Fibroblast of skin of abdomen (primary cell): Measurements from ENCODE around the gene PWWP2B.

ENCODE experiments used
- DNase-seq: peaks from one replicate; pipeline ENCODE4 v3.0.0-alpha.2; 2013

PWWP2B gene

GRCh38 chr10:132448248-132448731, 51.3 kb downstream of the PWWP2B start:
- no peak for DNase-seq

DNA sequence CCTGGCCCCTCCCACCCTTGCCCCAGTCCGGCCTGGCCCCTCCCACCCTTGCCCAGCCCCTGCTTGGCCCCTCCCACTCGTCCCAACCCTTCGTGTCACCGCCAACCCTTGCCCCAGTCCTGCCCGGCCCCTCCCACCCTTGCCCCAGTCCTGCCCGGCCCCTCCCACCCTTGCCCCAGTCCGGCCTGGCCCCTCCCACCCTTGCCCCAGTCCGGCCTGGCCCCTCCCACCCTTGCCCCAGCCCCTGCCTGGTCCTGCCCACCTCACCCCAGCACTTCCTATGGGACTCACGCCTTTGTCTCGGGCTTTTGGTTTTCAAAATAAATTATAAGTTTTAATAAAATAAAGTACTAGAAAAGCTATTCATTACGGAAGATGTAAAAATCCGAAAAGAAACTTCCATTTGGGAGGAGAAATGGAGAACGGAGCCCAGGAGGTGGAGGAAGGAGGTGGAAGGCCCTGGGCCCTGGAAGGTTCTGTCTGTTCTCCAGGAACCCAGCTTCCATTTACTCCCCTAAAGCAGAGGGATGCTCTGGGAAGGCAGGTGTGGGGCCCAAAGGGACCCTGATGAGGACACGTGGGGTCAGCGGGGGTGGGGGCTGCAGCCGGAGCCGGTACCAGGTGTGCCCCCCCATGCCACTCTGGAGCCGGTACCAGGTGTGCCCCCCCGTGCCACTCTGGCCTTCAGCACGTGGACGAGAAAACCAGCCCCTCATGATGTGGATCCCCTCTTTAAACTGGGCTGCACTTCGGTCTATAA, 52.2 kb downstream of the PWWP2B start:
- no peak for DNase-seq

GRCh38 chr10:132449811-132450181, 52.8 kb downstream of the PWWP2B start:
- no peak for DNase-seq

GRCh38 chr10:132450466-132450824, 53.4 kb downstream of the PWWP2B start:
- no peak for DNase-seq

DNA sequence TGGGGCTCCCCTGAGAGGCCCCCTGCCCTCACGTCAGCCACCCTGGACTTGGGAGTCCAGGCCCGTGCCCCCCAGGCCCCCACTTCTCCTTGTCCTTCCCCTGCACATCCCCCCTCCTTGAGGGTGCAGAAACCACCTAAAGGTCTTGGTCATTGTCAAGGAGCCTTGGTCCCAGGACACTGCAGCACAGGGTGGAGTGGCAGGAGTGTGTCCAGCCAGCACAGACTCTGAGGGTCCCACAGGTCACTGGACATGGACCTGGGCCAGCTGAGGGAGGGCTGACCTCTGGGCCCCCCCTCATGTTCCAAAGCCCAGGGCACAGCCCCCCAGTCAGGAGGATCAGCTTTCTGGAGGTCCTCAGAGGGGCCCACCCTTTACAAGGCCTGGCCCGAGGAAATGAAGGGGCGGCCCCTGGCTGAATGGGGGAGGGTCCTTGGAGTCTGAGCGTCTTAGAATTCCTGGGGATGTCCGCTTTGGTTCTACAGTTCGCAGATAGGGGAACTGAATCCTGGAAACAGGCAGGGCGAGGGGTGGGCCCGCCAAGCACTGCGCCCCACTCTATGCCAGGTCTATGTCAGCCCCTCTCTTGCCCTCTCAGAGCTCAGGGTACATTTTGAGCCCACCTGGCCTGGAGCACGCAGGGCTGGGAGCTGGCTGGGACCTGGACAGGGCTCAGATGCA, 54.0 kb downstream of the PWWP2B start:
- no peak for DNase-seq

DNA sequence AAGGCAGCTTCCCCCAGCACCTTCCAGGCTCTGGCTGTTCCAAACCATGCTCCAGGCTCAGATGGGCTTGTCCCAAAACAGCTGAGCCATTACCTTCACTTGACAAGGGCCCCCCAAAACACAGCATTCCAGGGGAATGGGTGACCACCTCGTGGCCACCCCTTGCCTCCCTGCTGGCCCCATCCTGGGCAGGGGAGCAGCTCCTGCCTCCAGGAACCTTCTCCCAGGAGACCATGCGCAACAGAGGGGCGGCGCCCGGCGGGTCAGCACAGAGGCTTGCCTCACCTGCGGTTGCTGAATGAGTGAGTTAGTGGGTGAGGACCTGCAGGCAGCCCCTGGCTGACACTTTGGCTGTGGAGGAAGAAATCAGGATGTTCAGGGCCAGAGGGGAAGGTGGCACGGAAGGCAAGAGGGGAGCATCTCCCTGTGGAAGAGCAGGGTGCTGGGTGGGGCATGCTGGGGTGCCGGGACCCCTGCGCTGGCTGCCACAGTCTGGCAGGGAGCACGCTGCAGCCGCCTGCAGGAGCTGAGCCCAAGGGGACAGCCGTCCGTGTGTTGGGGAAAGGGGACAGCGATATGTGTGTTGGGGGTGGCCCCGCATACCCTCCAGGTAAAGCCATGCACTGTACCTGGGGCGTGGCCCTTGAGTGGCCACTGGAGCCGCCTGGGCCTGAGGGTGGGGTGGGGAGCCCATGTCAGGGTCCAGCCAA, 54.7 kb downstream of the PWWP2B start:
- DNase-seq = no peak

GRCh38 chr10:132452216-132452650, 55.2 kb downstream of the PWWP2B start:
- DNase-seq = no peak

DNA sequence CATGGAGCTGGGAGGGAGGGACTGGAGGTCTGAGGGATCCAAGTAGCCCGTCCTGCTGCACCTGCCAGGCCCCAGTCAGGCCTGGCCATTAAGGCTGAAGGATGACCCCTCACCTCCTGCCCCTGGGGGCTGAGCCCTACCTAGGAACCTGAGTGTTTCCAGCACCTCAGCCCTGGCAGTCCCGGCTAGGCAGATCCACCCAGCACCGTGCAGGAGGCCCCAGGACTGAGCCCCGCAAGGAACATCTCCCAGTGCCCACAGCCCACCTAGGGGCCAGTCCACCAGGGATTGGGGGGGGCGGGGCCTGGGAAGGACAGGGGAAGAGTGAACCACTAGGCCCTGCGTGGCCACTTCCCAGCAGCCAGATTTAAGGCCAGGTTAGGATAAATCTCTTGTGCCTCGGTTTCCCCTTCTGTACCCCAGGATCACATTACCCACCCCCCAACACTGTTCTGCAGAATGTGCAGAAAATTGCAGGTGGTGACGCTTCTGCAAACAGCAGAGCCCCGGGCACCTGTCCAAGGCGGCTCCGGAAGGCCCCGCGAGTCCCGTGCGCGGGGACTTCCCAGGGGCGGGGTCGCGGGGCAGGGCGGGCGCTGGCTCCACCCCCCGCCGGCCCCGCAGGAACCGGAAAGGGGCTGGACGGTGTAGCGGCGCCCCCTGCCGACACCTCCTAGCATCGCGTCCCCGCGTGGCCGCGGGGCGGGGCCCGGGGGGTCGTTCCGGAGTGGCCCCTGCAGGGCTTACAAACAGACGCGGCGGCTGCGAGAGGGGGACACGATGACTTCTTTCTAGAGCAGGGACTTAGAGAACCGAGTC, 55.9 kb downstream of the PWWP2B start:
- DNase-seq = peak; percentile 54

- DNase-seq = no peak
Observed at GRCh38 chr10:132453470-132453861, 56.5 kb downstream of the PWWP2B start.

- no peak for DNase-seq
Observed at GRCh38 chr10:132454296-132455198, 57.5 kb downstream of the PWWP2B start.

DNA sequence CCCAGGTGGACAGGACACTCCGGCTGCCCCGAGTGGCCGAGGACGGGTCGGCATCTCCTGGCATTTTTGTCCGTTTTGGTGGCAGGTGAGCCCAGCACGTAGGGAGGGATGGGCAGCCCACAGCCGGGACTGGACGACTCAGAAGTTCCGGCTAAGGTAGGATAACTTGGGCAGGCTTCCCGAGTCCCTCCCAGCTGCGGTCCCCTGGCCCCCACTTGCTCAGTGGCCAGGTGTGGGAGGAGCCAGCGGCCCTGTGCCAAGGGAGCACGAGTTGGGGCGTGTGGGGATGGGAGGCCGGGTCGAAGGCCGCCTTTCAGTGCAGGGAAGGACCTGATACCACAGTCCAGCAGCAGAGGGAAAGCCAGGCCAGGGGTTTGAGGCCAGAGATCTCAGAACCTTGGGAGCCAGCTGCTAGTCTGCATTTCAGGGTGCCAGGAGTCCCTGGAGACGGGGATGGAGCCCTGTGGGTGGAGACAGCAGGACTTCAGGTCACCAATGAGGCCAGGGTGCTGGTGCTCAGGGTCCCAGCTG, 58.5 kb downstream of the PWWP2B start:
- DNase-seq = no peak

DNA sequence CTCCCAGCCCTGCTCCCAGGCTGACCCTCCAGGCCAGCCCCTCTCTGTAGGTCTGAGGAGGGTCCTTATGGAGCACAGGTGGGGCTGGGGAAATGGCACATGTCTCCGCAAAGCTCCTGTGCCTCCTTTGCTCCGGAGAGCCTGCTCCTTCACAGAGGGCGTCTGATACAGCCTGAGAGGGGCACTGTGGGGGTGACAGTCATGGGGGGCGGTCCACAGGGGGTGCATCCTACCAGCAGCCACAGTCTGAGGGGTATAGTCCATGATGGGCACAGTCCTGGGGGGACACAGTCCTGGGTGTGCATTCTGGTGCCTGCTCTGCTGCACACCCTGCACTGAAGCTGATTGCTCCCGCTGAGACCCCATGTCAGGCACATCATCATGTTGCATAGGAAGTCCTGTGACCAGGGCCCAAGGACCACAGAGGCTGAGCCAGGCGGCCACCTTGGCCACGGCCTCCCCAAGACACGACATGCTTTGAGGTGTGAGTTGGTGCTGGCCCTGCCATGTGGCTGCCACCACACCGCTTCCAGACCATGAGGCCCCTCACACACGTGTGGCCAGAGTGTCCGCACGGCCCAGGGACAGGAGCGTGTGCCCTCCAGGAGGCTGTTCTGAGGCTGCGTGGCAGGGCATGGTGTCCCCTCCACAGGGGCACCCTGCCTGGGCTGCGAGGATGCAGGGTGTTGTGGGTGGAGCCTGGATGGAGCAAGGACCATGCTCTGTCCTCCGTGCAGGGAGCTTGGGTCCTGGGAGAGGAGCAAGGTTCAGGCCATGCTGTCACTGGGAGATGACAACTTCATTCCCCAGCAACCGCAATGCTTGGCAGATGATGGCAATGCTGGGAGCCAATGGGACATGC, 59.2 kb downstream of the PWWP2B start:
- no peak for DNase-seq

- DNase-seq = no peak
Observed at GRCh38 chr10:132456881-132457280, 59.9 kb downstream of the PWWP2B start.

- no peak for DNase-seq
Observed at GRCh38 chr10:132457328-132458070, 60.5 kb downstream of the PWWP2B start.

DNA sequence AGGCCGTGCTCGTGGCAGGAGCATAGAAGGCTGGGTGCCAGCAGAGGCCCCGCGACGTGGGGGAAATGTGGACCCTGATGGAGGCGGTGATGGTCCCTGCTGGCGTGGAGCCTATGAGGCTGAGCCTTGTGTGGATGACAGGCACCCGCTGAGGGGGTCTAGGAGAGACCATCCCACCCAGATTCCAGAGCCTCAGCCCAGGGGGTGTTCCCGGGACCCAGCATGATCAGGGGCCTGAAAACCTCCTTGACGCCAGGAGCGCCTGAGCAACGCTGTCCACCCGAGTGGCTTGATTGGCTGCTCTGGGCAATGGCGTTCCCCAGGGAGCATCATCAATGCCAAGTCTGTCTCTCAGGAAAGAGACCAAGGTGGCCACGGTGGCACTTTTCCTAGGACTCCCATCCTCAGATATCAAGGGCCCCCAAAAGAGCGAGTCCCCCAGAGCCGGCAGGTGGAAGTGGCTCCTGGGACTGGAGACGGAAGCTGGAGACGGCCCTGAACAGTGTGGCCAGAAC, 61.1 kb downstream of the PWWP2B start:
- no peak for DNase-seq

DNA sequence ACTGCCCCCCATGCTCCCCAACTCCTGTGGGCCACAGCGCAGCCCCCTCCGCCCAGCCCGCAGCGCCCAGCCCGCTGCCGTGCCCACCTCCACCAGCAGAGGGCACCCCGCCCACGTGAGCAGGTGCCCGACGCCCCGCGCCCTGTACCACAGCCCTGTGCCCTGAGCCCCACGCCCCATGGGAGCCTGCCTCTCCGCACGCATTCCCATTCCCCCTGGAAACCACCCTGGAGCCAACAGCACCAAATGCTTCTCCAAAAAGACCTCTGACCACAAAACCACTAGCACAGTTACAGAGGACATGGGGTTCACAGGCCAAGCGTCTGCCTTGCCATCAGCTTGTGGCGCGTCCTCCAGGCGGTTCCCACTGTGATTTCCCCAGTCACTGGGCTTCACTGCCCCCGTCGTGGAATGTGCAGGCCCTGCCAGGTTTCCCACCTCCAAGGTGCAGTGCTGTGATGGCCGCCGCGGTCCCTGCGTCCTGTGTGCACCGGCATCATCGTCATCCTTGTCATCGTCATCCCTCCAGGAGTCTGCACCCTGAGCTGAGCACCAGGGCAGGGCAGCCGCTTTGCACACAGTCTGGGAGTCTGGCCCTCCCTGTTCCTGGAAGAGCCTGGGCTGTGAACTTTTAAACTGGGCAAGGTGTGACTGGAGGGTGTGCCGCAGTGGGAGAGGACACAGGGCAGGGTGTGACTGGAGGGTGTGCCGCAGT, 61.7 kb downstream of the PWWP2B start:
- peak; percentile 21 for DNase-seq

- DNase-seq = no peak
Observed at GRCh38 chr10:132459301-132460003, 62.5 kb downstream of the PWWP2B start.

DNA sequence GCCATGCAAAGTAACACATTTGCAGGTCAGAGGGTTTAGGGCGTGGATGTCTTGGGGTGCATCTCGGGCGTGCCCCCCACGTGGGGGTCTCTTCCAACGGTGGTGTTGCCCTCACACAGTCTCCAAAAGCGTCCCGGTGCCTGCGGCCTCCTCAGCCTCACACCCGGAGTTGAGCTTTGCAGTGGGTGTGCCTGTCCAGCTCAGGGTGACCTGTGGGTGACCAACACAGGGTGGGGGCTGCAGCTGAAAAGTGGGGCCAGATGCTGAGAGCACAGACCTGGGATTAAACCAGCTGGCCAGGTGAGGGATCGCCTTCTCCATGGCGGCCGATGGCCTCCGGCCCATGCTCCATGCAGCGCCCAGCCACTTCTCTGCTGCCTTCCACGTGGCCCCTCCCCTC, 63.1 kb downstream of the PWWP2B start:
- no peak for DNase-seq
